Activated CD4-positive, alpha-beta T cell treated with anti-CD3 and anti-CD28 coated beads, Interleukin-2, amount 50 U/mL, for 16 hours (primary cell): ENCODE results near the gene LAYN.

Experiments
- DNase-seq: peaks from one replicate; pipeline ENCODE4 v3.0.0-alpha.2; 2020

LAYN gene

GRCh38 chr11:111531687-111532364 lies 8.7 kb upstream of the LAYN start:
- peak; percentile 82 for DNase-seq

- DNase-seq, result no peak
Observed at GRCh38 chr11:111532365-111532709, 8.2 kb upstream of the LAYN start.

GRCh38 chr11:111535281-111535680 lies 5.2 kb upstream of the LAYN start:
- DNase-seq, result no peak

- no peak for DNase-seq
Observed at GRCh38 chr11:111537336-111537860, 3.1 kb upstream of the LAYN start.

GRCh38 chr11:111538407-111539114 lies 2.0 kb upstream of the LAYN start:
- peak; percentile 31 for DNase-seq

GRCh38 chr11:111539426-111540113 lies 950 bp upstream of the LAYN start:
- no peak for DNase-seq

- no peak for DNase-seq
Observed at GRCh38 chr11:111540937-111541253, 375 bp downstream of the LAYN start.

GRCh38 chr11:111541254-111542061 lies 938 bp downstream of the LAYN start:
- no peak for DNase-seq

- no peak for DNase-seq
Observed at GRCh38 chr11:111542606-111543275, 2.2 kb downstream of the LAYN start.

- DNase-seq, result no peak
Observed at GRCh38 chr11:111548525-111548924, 8.0 kb downstream of the LAYN start.

GRCh38 chr11:111549196-111549868 lies 8.8 kb downstream of the LAYN start:
- DNase-seq, result no peak

GRCh38 chr11:111549869-111550203 lies 9.3 kb downstream of the LAYN start:
- DNase-seq, result no peak

GRCh38 chr11:111550258-111550657 lies 9.7 kb downstream of the LAYN start:
- DNase-seq, result no peak

- no peak for DNase-seq
Observed at GRCh38 chr11:111554532-111554931, 14.0 kb downstream of the LAYN start.

- DNase-seq, result no peak
Observed at GRCh38 chr11:111555255-111555654, 14.7 kb downstream of the LAYN start.

GRCh38 chr11:111557425-111558111 lies 17.0 kb downstream of the LAYN start:
- no peak for DNase-seq

GRCh38 chr11:111559800-111560464 lies 19.4 kb downstream of the LAYN start:
- no peak for DNase-seq

- no peak for DNase-seq
Observed at GRCh38 chr11:111560800-111561199, 20.3 kb downstream of the LAYN start.

- no peak for DNase-seq
Observed at GRCh38 chr11:111561306-111561705, 20.8 kb downstream of the LAYN start.

GRCh38 chr11:111561791-111562325 lies 21.3 kb downstream of the LAYN start:
- DNase-seq, result no peak
